Measurements from ENCODE around the gene BOK. TPM values are rescaled to one million over a fixed set of nuclear protein-coding genes. Genes with fewer than 3 reads are reported as not detected.

The BOK gene
- total and polyA plus RNA-seq, 3 donors from 2014 or later, result 20.2 to 62.7 (median 52.0) TPM

- intact Hi-C loops (cut with DNase I; ENCODE audit: low total_unique reads), result no loop called here
- no peak for TF ChIP-seq POLR2A (IDR thresholded peaks at IDR 0.05)
- WGBS, 2 donors, result 86 to 93% methylated on average over 7 of the region's 7 CpGs
- no peak overlapping the region for H3K27ac ChIP-seq
- H3K27me3 ChIP-seq, result no peaks in the 10 kb centered on the region
- H3K4me3 ChIP-seq, result no peak overlapping the region
- no peaks in the 10 kb centered on the region for H3K9me3 ChIP-seq
- H3K36me3 ChIP-seq (ENCODE audit: low read depth, missing control alignments), result no peaks in the 10 kb centered on the region
- H3K4me1 ChIP-seq, result no peaks in the 10 kb centered on the region
- DNase-seq, result no peak
Observed at GRCh38 chr2:241534293-241534692, 24.3 kb upstream of the BOK start.

GRCh38 chr2:241534701-241535375 lies 23.7 kb upstream of the BOK start:
- 75 to 84% methylated on average over 7 to 17 of the region's 17 CpGs for WGBS, 2 donors
- no peak overlapping the region for H3K27ac ChIP-seq
- H3K36me3 ChIP-seq (ENCODE audit: low read depth, missing control alignments), result no peaks in the 10 kb centered on the region
- TF ChIP-seq POLR2A (IDR thresholded peaks at IDR 0.05) (no peak), CTCF (IDR thresholded peaks at IDR 0.05) (no peak)
- H3K27me3 ChIP-seq, result no peaks in the 10 kb centered on the region
- DNase-seq, result no peak
- H3K9me3 ChIP-seq, result no peaks in the 10 kb centered on the region
- intact Hi-C loops (cut with DNase I; ENCODE audit: low total_unique reads), result no loop called here
- no peak overlapping the region for H3K4me3 ChIP-seq
- no peaks in the 10 kb centered on the region for H3K4me1 ChIP-seq

- no peaks in the 10 kb centered on the region for H3K9me3 ChIP-seq
- no peak for DNase-seq
- WGBS, 2 donors, result 65 to 71% methylated on average over 13 of the region's 13 CpGs
- H3K27ac ChIP-seq, result no peak overlapping the region
- no peaks in the 10 kb centered on the region for H3K4me1 ChIP-seq
- no peaks in the 10 kb centered on the region for H3K36me3 ChIP-seq (ENCODE audit: low read depth, missing control alignments)
- no peak overlapping the region for H3K4me3 ChIP-seq
- no peaks in the 10 kb centered on the region for H3K27me3 ChIP-seq
- TF ChIP-seq CTCF (IDR thresholded peaks at IDR 0.05) (no peak), POLR2A (IDR thresholded peaks at IDR 0.05) (no peak)
- intact Hi-C loops (cut with DNase I; ENCODE audit: low total_unique reads), result no loop called here
Observed at GRCh38 chr2:241535871-241536655, 22.5 kb upstream of the BOK start.

GRCh38 chr2:241538838-241539615 lies 19.5 kb upstream of the BOK start:
- H3K27ac ChIP-seq, result no peak overlapping the region

More at GRCh38 chr2:241538838-241539615, 19.5 kb upstream of the BOK start:
- DNase-seq, result no peak
- Histone ChIP-seq H3K4me3 (no peak overlapping the region), H3K27me3 (no peaks in the 10 kb centered on the region), H3K36me3 (ENCODE audit: low read depth, missing control alignments) (no peaks in the 10 kb centered on the region), H3K9me3 (no peaks in the 10 kb centered on the region), H3K4me1 (peaks cover 10% of the 10 kb centered on the region)
- no peak for TF ChIP-seq POLR2A (IDR thresholded peaks at IDR 0.05)
- no peak for TF ChIP-seq CTCF (IDR thresholded peaks at IDR 0.05)
- intact Hi-C loops (cut with DNase I; ENCODE audit: low total_unique reads), result no loop called here
- 85 to 93% methylated on average over 14 to 15 of the region's 15 CpGs for WGBS, 2 donors
